ENCODE data around the gene ARHGAP26. TPM values are rescaled to one million over a fixed set of nuclear protein-coding genes. Genes with fewer than 3 reads are reported as not detected.

ARHGAP26 gene
- total and polyA plus RNA-seq, 4 experiments from 2014 or later, result 2.0 to 22.7 (median 17.3) TPM

DNA sequence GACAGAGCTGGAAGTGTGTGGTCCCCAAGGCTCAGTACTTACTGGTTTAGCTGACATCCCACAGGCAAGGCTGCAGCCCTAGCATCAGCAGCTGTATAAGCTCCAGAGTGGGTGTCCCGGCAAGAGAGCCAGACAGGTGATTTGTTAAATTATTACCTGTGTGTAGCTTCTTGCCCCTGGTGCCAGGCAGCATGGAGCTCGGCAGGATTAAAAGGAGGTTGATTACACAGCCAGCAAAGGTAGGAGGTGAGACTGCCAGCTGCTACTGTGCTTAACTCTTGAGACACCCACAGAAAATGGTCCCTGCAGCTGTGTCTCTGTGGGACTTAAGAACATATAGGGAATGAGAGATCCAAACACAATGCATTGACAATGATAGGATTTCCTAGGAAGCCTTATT, 54.2 kb downstream of the ARHGAP26 start:
- Mint-ChIP-seq H3K4me1 (peaks cover 24 to 64% (median 37%) of the 10 kb centered on the region in 4 donors), H3K9me3 (peaks cover 0 to 7% (median 1%) of the 10 kb centered on the region in 8 donors), H3K4me3 (no peak overlapping the region), H3K27ac (no peak overlapping the region), H3K27me3 (no peaks in the 10 kb centered on the region), H3K36me3 (peaks cover 0 to 8% of the 10 kb centered on the region in 2 donors)
- CTCF ChIA-PET (ENCODE audit: partially characterized antibody), result interaction anchor here (1.6 kb wide), 1 partner anchor 64 kb away, joined by 3 read pairs; no protein-coding TSS in a partner anchor
- POLR2A ChIA-PET (ENCODE audit: partially characterized antibody), result interaction anchor here (1.7 kb wide), 1 partner anchor 55 kb away, joined by 3 read pairs; no protein-coding TSS in a partner anchor
- H3K4me3 ChIP-seq (ENCODE audit: low read length in 2 of 2), result no peak overlapping the region
- H3K27ac ChIP-seq (ENCODE audit: low read depth, low read length), result no peak overlapping the region
- intact Hi-C loops (cut with micrococcal nuclease), result no loop called here
- H3K9me3 ChIP-seq (ENCODE audit: control insufficient read depth in 1 of 2, low read length in 2 of 2), result no peaks in the 10 kb centered on the region
- H3K4me1 ChIP-seq (ENCODE audit: insufficient read depth, low read length), result peaks cover 13% of the 10 kb centered on the region
- DNase-seq, result no peak
- H3K36me3 ChIP-seq (ENCODE audit: insufficient read depth, low read length), result no peaks in the 10 kb centered on the region
- no peaks in the 10 kb centered on the region for H3K27me3 ChIP-seq (ENCODE audit: insufficient read depth, low read length)

DNA sequence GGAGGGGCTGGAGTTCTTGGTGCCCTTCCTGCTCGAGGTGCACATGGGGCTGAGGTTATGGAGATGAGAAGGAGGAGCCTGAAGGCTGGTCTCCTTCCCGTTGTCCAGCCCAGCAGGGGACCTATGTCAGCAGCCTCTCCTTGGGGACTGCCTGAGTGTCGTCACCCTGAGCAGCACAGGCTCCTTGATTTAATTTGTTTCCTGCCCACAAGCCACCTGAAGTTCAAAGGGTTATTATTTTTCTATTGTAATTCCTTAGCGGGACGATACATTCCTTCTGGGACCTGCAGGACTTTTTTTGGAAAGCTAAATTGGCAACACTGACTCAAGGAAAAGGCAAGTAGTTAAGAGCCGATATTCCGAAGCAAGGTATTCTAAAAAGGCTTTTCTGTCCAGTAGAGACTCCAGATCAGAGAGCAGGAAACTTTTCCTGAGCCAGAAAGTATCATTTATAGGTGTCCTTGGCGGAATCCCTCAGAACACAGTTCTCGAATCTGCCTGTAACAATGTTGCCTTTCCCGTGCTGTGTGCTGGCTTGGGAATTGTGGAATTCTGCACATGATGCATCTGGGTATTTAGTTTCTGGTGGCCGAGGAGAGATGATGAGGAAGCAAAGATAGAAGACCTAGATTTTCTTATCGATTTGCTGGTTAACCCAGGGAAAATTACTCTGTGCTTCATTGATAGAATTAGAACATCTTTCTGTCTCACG, 55.4 kb downstream of the ARHGAP26 start:
- intact Hi-C loops (cut with micrococcal nuclease), result no loop called here
- ChIA-PET CTCF (ENCODE audit: partially characterized antibody) (interaction anchor here (1.6 kb wide), 1 partner anchor 63 kb away, joined by 3 read pairs; no protein-coding TSS in a partner anchor), POLR2A (ENCODE audit: partially characterized antibody) (no interaction called here)
- H3K9me3 Mint-ChIP-seq, result peaks cover 0 to 6% (median 1%) of the 10 kb centered on the region in 8 donors
- H3K9me3 ChIP-seq (ENCODE audit: control insufficient read depth in 1 of 2, low read length in 2 of 2), result no peaks in the 10 kb centered on the region
- H3K4me3 ChIP-seq (ENCODE audit: low read length in 2 of 2), result no peak overlapping the region
- no peaks in the 10 kb centered on the region for H3K27me3 Mint-ChIP-seq
- no peak overlapping the region for H3K27ac ChIP-seq (ENCODE audit: low read depth, low read length)
- peaks cover 13% of the 10 kb centered on the region for H3K4me1 ChIP-seq (ENCODE audit: insufficient read depth, low read length)
- H3K4me3 Mint-ChIP-seq, result peak overlapping the region in 2 of 8 donors; percentile 3 to 37
- H3K27me3 ChIP-seq (ENCODE audit: insufficient read depth, low read length), result no peaks in the 10 kb centered on the region
- no peaks in the 10 kb centered on the region for H3K36me3 ChIP-seq (ENCODE audit: insufficient read depth, low read length)
- H3K4me1 Mint-ChIP-seq, result peaks cover 24 to 59% (median 32%) of the 10 kb centered on the region in 4 donors
- DNase-seq, result no peak
- H3K27ac Mint-ChIP-seq, result no peak overlapping the region
- peaks cover 0 to 4% of the 10 kb centered on the region in 2 donors for H3K36me3 Mint-ChIP-seq

DNA sequence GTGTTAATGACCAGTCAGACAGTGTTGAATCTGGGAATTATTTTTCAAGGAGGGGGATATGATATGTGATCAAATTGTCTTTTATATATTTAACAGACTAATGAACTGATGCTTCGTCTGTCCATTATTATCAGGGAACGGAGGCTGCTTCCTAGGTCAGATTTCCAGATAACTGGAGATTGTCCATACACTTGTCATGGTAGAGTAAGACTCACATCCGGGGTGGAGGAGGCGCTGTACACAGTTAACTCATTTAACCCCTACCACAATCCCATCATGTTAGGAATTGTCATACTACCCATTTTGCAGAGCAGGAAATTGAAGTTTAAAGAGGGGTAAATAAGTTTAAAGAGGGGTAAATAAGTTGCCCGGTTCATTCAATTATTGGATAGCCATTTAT, 55.9 kb downstream of the ARHGAP26 start:
- H3K27me3 ChIP-seq (ENCODE audit: insufficient read depth, low read length), result no peaks in the 10 kb centered on the region
- H3K9me3 Mint-ChIP-seq, result peaks cover 0 to under 1% (median 0%) of the 10 kb centered on the region in 8 donors
- intact Hi-C loops (cut with micrococcal nuclease), result no loop called here
- H3K27ac ChIP-seq (ENCODE audit: low read depth, low read length), result no peak overlapping the region
- peak overlapping the region in 2 of 7 donors; percentile 26 to 74 for H3K27ac Mint-ChIP-seq
- peaks cover 13% of the 10 kb centered on the region for H3K4me1 ChIP-seq (ENCODE audit: insufficient read depth, low read length)
- ChIA-PET CTCF (ENCODE audit: partially characterized antibody) (no interaction called here), POLR2A (ENCODE audit: partially characterized antibody) (no interaction called here)
- H3K4me3 Mint-ChIP-seq, result peak overlapping the region in 2 of 8 donors; percentile 11 to 37
- peaks cover 22 to 62% (median 32%) of the 10 kb centered on the region in 4 donors for H3K4me1 Mint-ChIP-seq
- H3K9me3 ChIP-seq (ENCODE audit: control insufficient read depth in 1 of 2, low read length in 2 of 2), result no peaks in the 10 kb centered on the region
- H3K27me3 Mint-ChIP-seq, result no peaks in the 10 kb centered on the region
- H3K4me3 ChIP-seq (ENCODE audit: low read length in 2 of 2), result no peak overlapping the region
- H3K36me3 Mint-ChIP-seq, result no peaks in the 10 kb centered on the region
- no peaks in the 10 kb centered on the region for H3K36me3 ChIP-seq (ENCODE audit: insufficient read depth, low read length)
- DNase-seq, result no peak

DNA sequence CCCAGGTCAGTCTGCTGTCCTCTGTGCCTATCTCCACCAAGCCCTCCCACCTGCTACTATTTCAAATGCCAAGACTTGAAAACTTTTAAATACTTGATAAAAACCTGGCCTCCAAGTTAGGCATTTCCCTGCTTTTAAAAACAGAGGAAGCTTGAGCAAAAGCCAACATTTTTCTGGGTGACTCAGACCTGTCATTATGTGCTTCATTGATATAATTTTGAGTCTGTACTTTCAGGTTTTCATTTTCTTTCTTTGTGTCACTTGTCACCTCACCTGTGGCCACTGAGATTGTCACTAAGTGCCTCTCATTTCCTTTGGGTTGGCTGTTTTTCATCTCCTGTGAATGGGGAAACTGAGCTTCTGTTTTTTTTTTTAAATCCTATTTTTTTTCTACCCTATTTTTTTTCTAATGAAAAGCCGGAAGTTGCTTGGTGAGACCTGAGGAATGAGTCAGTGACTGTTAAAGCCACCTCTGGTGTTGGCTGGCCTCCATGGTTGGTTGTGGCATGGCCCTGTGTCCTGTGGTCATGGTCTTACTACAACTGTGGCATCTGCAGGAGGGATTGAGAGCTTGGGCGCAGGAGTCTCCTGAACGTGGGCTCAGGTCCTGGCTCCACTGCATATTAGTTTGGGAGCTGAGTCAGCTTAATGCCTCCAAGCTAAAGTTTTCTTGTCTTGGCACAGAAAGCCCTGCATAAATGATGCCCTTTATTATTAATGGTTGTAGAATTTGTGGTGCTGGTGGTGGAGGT, 56.7 kb downstream of the ARHGAP26 start:
- peak in 1 of 5 donors; percentile 7 for DNase-seq
- peaks cover 0 to 2% (median 0%) of the 10 kb centered on the region in 8 donors for H3K9me3 Mint-ChIP-seq
- H3K27me3 ChIP-seq (ENCODE audit: insufficient read depth, low read length), result no peaks in the 10 kb centered on the region
- H3K36me3 ChIP-seq (ENCODE audit: insufficient read depth, low read length), result no peaks in the 10 kb centered on the region
- POLR2A ChIA-PET (ENCODE audit: partially characterized antibody), result interaction anchor here (0.6 kb wide), 2 partner anchors 26 to 40 kb away, joined by 3 to 5 read pairs; no protein-coding TSS in a partner anchor
- CTCF ChIA-PET (ENCODE audit: partially characterized antibody), result no interaction called here
- peak overlapping the region in 5 of 8 donors; percentile 4 to 30 (median 22) for H3K4me3 Mint-ChIP-seq
- no peaks in the 10 kb centered on the region for H3K9me3 ChIP-seq (ENCODE audit: control insufficient read depth in 1 of 2, low read length in 2 of 2)
- H3K36me3 Mint-ChIP-seq, result no peaks in the 10 kb centered on the region
- H3K4me1 Mint-ChIP-seq, result peaks cover 24 to 69% (median 33%) of the 10 kb centered on the region in 4 donors
- H3K27ac Mint-ChIP-seq, result peak overlapping the region in 1 of 7 donors; percentile 8
- no peak overlapping the region for H3K4me3 ChIP-seq (ENCODE audit: low read length in 2 of 2)
- H3K4me1 ChIP-seq (ENCODE audit: insufficient read depth, low read length), result peaks cover 13% of the 10 kb centered on the region
- intact Hi-C loops (cut with micrococcal nuclease), result no loop called here
- H3K27ac ChIP-seq (ENCODE audit: low read depth, low read length), result no peak overlapping the region
- no peaks in the 10 kb centered on the region for H3K27me3 Mint-ChIP-seq

DNA sequence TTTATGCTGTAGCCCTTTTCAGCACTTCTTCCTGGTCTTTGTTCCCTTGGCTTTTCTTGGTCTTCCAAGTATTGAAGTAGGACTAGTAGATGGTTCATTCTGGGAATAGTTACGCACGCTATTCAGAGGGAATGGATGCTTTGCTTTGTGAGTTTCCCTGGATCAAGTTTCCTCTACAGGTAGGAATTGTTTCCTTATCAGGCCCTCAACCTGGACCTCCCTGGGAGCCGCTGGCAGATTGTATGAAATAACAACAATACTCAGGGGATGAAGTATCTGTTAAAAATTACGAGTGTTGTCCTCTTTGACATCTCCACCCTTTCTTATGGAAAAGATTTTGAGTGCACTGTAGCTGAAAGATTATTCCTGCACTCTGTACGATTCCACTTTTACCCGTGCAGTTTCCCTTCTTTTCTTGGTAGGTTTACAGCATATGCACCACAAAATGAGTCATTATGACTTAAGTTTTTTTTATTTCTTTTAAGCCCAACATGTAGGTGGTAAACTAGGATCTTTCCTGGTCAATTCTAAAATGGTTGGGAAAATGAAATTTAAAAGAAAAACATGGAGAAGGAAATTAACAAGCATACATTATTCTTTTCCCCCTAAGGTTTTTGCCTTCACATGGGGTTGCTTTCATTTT, 57.9 kb downstream of the ARHGAP26 start:
- POLR2A ChIA-PET (ENCODE audit: partially characterized antibody), result no interaction called here
- Histone ChIP-seq H3K4me3 (ENCODE audit: low read length in 2 of 2) (no peak overlapping the region), H3K27ac (ENCODE audit: low read depth, low read length) (no peak overlapping the region), H3K36me3 (ENCODE audit: insufficient read depth, low read length) (no peaks in the 10 kb centered on the region), H3K4me1 (ENCODE audit: insufficient read depth, low read length) (peaks cover 13% of the 10 kb centered on the region), H3K27me3 (ENCODE audit: insufficient read depth, low read length) (no peaks in the 10 kb centered on the region), H3K9me3 (ENCODE audit: control insufficient read depth in 1 of 2, low read length in 2 of 2) (no peaks in the 10 kb centered on the region)
- Mint-ChIP-seq H3K9me3 (peaks cover 0 to 2% (median 0%) of the 10 kb centered on the region in 8 donors), H3K36me3 (no peaks in the 10 kb centered on the region), H3K4me1 (peaks cover 21 to 64% (median 30%) of the 10 kb centered on the region in 4 donors), H3K4me3 (no peak overlapping the region), H3K27ac (no peak overlapping the region), H3K27me3 (no peaks in the 10 kb centered on the region)
- no peak for DNase-seq
- CTCF ChIA-PET (ENCODE audit: partially characterized antibody), result no interaction called here
- intact Hi-C loops (cut with micrococcal nuclease), result no loop called here

DNA sequence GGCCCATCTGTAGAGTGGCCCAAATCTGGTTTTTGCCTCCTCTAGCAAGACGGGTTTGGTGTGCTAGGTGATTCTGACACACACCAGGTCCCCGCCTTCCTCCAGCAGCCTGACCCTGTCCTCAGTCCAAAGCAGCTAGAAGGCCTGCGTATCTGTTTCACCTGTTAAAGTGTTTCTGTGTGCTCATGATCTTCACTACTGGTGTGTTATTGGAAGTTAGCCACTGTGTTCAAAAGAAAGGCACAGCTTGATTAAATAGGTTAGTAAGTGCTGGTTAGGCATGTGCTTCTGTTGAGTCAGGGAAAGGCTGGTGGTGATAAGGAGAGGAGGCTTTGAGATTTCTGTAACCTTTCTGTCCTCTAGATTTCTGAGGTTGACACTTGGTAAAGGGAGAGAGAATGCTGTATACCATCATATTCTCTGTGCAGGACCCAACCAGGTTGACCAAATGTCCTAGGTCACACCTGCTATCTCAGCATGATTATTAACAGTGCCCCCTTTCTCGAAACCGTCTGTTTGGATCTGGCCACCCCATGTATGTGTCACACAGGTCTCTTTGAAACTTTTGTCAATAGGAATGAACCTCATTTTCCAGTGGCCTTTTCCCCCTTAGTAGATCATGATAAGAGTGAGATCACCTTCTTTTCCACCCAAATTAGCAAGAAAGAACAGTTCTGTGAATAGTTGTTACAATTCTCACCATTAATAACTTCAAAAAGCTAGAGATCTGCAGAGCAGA, 58.8 kb downstream of the ARHGAP26 start:
- CTCF ChIA-PET (ENCODE audit: partially characterized antibody), result interaction anchor here (0.6 kb wide), 1 partner anchor 1163 kb away, joined by 5 read pairs; no protein-coding TSS in a partner anchor

More for the DNA sequence above, 58.8 kb downstream of the ARHGAP26 start:
- intact Hi-C loops (cut with micrococcal nuclease), result no loop called here
- no peak overlapping the region for H3K4me3 Mint-ChIP-seq
- peaks cover 18 to 55% (median 26%) of the 10 kb centered on the region in 4 donors for H3K4me1 Mint-ChIP-seq
- Histone ChIP-seq H3K4me1 (ENCODE audit: insufficient read depth, low read length) (peaks cover 13% of the 10 kb centered on the region), H3K4me3 (ENCODE audit: low read length in 2 of 2) (no peak overlapping the region), H3K36me3 (ENCODE audit: insufficient read depth, low read length) (no peaks in the 10 kb centered on the region), H3K27me3 (ENCODE audit: insufficient read depth, low read length) (no peaks in the 10 kb centered on the region), H3K27ac (ENCODE audit: low read depth, low read length) (no peak overlapping the region), H3K9me3 (ENCODE audit: control insufficient read depth in 1 of 2, low read length in 2 of 2) (no peaks in the 10 kb centered on the region)
- H3K9me3 Mint-ChIP-seq, result peaks cover 0 to 2% (median 0%) of the 10 kb centered on the region in 8 donors
- DNase-seq, result no peak
- no peaks in the 10 kb centered on the region for H3K36me3 Mint-ChIP-seq
- H3K27me3 Mint-ChIP-seq, result no peaks in the 10 kb centered on the region
- H3K27ac Mint-ChIP-seq, result no peak overlapping the region
- POLR2A ChIA-PET (ENCODE audit: partially characterized antibody), result no interaction called here
